Ovary (tissue), 3 donors: Measurements from ENCODE around the gene STEAP4.

Experiments
- CTCF ChIP-seq, 3 donors: fragments of 450-650 bp in 2 of 3; fragments of 200-600 bp in 1 of 3; IDR thresholded peaks; one replicate each; pipeline versions ENCODE4 v1.5.1 to v1.8.0; 2016 to 2022; ENCODE audit warnings: antibody characterized with exemption in 3 of 3, mild to moderate bottlenecking in 1 of 3
- EP300 ChIP-seq: sonication (generic); formaldehyde crosslinking; IDR thresholded peaks from one replicate; pipeline ENCODE4 v1.6.1; 2017; ENCODE audit warnings: antibody characterized with exemption
- POLR2A ChIP-seq: fragments of 450-650 bp; IDR thresholded peaks from one replicate; pipeline ENCODE4 v1.6.1; 2017; ENCODE audit warnings: antibody characterized with exemption, mild to moderate bottlenecking, moderate library complexity
- donor health status: DM: no; HTN: no; CAD: no.

- no peak for TF ChIP-seq POLR2A
- TF ChIP-seq EP300 = no peak
- TF ChIP-seq CTCF (IDR thresholded peaks at IDR 0.05) = no peak
Measured at GRCh38 chr7:88305044-88305443, 1.6 kb downstream of the STEAP4 start.
